ENCODE results near the gene RNF215. TPM values are rescaled to one million over a fixed set of nuclear protein-coding genes. Genes with fewer than 3 reads are reported as not detected.
"Not testable (repeated sequence)": the region's sequence is repeated elsewhere in the genome, so short reads cannot be mapped to it uniquely, and the experiment has no call there.

RNF215 gene
- total and polyA plus RNA-seq, 2 donors (not counting 3 experiments of a cell fraction or from before 2014, with no cell fraction given) = 16.7 to 26.9 TPM

DNA sequence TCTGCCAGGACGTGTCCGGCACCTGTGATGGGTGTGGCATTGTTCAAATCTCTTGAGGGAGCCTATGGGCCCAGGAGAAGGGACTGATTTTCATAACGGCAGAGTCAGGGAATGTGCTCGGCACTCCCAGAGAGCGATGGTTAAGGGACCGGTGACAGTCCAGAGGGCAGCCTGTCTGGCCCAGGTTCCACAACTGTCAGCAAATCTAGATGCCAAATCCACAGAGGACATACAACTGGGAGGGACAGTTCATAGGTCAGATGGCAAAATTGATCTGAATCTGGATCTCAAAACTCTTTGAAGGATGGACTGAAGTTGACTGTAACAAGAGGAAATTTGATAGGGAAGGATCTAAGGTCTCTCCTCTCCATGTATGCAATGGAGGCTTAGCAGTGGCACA lies 17.1 kb upstream of the RNF215 start:
- TF ChIP-seq POLR2A (IDR thresholded peaks at IDR 0.05; ENCODE audit: low read depth, low read length) (no peak), FOS (IDR thresholded peaks at IDR 0.05; ENCODE audit: borderline replicate concordance, insufficient read depth, low read length) (no peak), MYC (IDR thresholded peaks at IDR 0.05; ENCODE audit: low read depth, low read length) (no peak), GATA2 (IDR thresholded peaks at IDR 0.05; ENCODE audit: insufficient read depth, insufficient read length, low read depth, low read length) (no peak), EZH2 (IDR thresholded peaks at IDR 0.05; ENCODE audit: borderline replicate concordance, low read depth, low read length, severe bottlenecking) (no peak), JUN (IDR thresholded peaks at IDR 0.05; ENCODE audit: borderline replicate concordance, insufficient read depth, insufficient read length, low read depth) (no peak), POLR2AphosphoS5 (IDR thresholded peaks at IDR 0.05; ENCODE audit: insufficient read depth, low read depth, low read length) (no peak)
- TF ChIP-seq, protein P1, sequence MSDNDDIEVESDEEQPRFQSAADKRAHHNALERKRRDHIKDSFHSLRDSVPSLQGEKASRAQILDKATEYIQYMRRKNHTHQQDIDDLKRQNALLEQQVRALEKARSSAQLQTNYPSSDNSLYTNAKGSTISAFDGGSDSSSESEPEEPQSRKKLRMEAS (IDR thresholded peaks at IDR 0.05; ENCODE audit: insufficient read depth, insufficient read length) = no peak
- TF ChIP-seq, protein P2, sequence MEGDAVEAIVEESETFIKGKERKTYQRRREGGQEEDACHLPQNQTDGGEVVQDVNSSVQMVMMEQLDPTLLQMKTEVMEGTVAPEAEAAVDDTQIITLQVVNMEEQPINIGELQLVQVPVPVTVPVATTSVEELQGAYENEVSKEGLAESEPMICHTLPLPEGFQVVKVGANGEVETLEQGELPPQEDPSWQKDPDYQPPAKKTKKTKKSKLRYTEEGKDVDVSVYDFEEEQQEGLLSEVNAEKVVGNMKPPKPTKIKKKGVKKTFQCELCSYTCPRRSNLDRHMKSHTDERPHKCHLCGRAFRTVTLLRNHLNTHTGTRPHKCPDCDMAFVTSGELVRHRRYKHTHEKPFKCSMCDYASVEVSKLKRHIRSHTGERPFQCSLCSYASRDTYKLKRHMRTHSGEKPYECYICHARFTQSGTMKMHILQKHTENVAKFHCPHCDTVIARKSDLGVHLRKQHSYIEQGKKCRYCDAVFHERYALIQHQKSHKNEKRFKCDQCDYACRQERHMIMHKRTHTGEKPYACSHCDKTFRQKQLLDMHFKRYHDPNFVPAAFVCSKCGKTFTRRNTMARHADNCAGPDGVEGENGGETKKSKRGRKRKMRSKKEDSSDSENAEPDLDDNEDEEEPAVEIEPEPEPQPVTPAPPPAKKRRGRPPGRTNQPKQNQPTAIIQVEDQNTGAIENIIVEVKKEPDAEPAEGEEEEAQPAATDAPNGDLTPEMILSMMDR (IDR thresholded peaks at IDR 0.05; ENCODE audit: extremely low read depth in 1 of 2, insufficient read depth in 1 of 2, low read depth in 1 of 2, low read length in 2 of 2) = no peak
- H3K9me1 ChIP-seq (replicated peaks; ENCODE audit: control insufficient read depth, extremely low read depth, insufficient read depth, low read length) = no peaks in the 10 kb centered on the region
- no peaks in the 10 kb centered on the region for H3K27me3 ChIP-seq (ENCODE audit: control insufficient read depth in 2 of 2, insufficient read depth in 2 of 2, low read length in 2 of 2)
- intact Hi-C loops (cut with micrococcal nuclease) = no loop called here
- no peak for FAIRE-seq
- POLR2A ChIA-PET = no interaction called here
- no peaks in the 10 kb centered on the region for H3K9me3 ChIP-seq (replicated peaks; ENCODE audit: control insufficient read depth, insufficient read depth, low read length)
- no peak overlapping the region for H3K27ac ChIP-seq (ENCODE audit: insufficient read depth, low read depth, low read length)
- H3K4me3 ChIP-seq (replicated peaks in 1 of 3; ENCODE audit: insufficient read depth in 1 of 3, low read depth in 1 of 3, low read length in 3 of 3) = no peak overlapping the region
- H2AFZ ChIP-seq (ENCODE audit: low read depth, low read length) = no peak overlapping the region
- no peak overlapping the region for H3K9ac ChIP-seq (replicated peaks; ENCODE audit: extremely low read depth, insufficient read depth, low read length)
- peaks cover 3 to 22% of the 10 kb centered on the region in 2 experiments for H3K36me3 ChIP-seq (ENCODE audit: control insufficient read depth in 2 of 2, extremely low read depth in 1 of 2, insufficient read depth in 2 of 2, low read length in 2 of 2)
- no peak for DNase-seq (ENCODE audit: low read depth, low spot score)
- H3K79me2 ChIP-seq (ENCODE audit: control insufficient read depth, insufficient read depth, low read length) = peaks cover 24% of the 10 kb centered on the region
- dilution Hi-C loops (cut with MboI; ENCODE audit: extremely low pct_ligation_motif_present, low sequenced_read_pairs) = no loop called here
- H3K4me2 ChIP-seq (ENCODE audit: insufficient read depth, low read length) = no peak overlapping the region
- no peaks in the 10 kb centered on the region for H4K20me1 ChIP-seq (replicated peaks; ENCODE audit: control insufficient read depth, extremely low read depth, insufficient read depth, low read length)
- H3K4me1 ChIP-seq (ENCODE audit: control insufficient read depth, extremely low read depth, insufficient read depth, low read length) = peaks cover 6% of the 10 kb centered on the region
- CTCF ChIA-PET = no interaction called here
- BruUV-seq (replicated peaks) = no TSS peak

DNA sequence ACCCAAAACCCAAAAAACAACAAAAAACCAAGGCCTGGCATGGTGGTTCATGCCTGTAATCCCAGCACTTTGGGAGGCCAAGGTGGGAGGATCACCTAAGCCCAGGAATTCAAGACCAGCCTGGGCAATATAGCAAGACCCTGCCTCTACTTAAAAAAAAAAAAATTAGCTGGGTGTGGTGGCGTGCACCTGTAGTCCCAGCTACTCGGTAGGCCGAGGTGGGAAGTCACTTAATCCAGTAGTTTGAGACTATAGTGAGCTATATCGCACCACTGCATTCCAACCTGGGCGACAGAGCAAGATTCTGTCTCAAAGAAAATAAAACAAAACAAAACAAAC lies 15.5 kb upstream of the RNF215 start:
- H3K27me3 ChIP-seq (ENCODE audit: control insufficient read depth in 2 of 2, insufficient read depth in 2 of 2, low read length in 2 of 2); H3K27ac ChIP-seq (ENCODE audit: insufficient read depth, low read depth, low read length); H3K4me3 ChIP-seq (replicated peaks in 1 of 3; ENCODE audit: insufficient read depth in 1 of 3, low read depth in 1 of 3, low read length in 3 of 3); FAIRE-seq; H4K20me1 ChIP-seq (replicated peaks; ENCODE audit: control insufficient read depth, extremely low read depth, insufficient read depth, low read length); intact Hi-C loops (cut with micrococcal nuclease); H2AFZ ChIP-seq (ENCODE audit: low read depth, low read length); dilution Hi-C loops (cut with MboI; ENCODE audit: extremely low pct_ligation_motif_present, low sequenced_read_pairs); BruUV-seq (replicated peaks); H3K9me3 ChIP-seq (replicated peaks; ENCODE audit: control insufficient read depth, insufficient read depth, low read length); H3K9ac ChIP-seq (replicated peaks; ENCODE audit: extremely low read depth, insufficient read depth, low read length); DNase-seq (ENCODE audit: low read depth, low spot score); H3K9me1 ChIP-seq (replicated peaks; ENCODE audit: control insufficient read depth, extremely low read depth, insufficient read depth, low read length); H3K4me1 ChIP-seq (ENCODE audit: control insufficient read depth, extremely low read depth, insufficient read depth, low read length); H3K4me2 ChIP-seq (ENCODE audit: insufficient read depth, low read length): not testable (repeated sequence)
- H3K79me2 ChIP-seq (ENCODE audit: control insufficient read depth, insufficient read depth, low read length) = peaks cover 38% of the 10 kb centered on the region
- H3K36me3 ChIP-seq (ENCODE audit: control insufficient read depth in 2 of 2, extremely low read depth in 1 of 2, insufficient read depth in 2 of 2, low read length in 2 of 2) = peaks cover 3 to 22% of the 10 kb centered on the region in 2 experiments
- POLR2A ChIA-PET = interaction anchor here (0.7 kb wide), 1 partner anchor 29 kb away, joined by 3 read pairs; no protein-coding TSS in a partner anchor
- CTCF ChIA-PET = interaction anchor here (0.7 to 1.8 kb wide), 3 partner anchors 15 to 24 kb away, joined by 3 to 5 read pairs (median 5); no protein-coding TSS in a partner anchor
